Natural killer cell treated with Interleukin-12 subunit alpha and Interleukin-12 subunit beta and Interleukin-15 and Interleukin-18, amount 100 ng/mL, for 72 hours (primary cell): ENCODE results near the gene ATP6V0E1. TPM values are rescaled to one million over a fixed set of nuclear protein-coding genes. Genes with fewer than 3 reads are reported as not detected.
"Not testable (repeated sequence)": the region's sequence is repeated elsewhere in the genome, so short reads cannot be mapped to it uniquely, and the experiment has no call there.

Experiments
- ATAC-seq, 2 donors: fragments of 150-1000 bp; cut with Tn5 transposase in 1 of 2; sonication (Bioruptor Pico), chemical (Tn5 transposase) in 1 of 2; 2 replicates each; pipeline ENCODE4 v1.10.0; 2021
- DNase-seq: peaks from one replicate; pipeline ENCODE4 v3.0.0; 2022; ENCODE audit warnings: low spot score
- H3K27ac Mint-ChIP-seq, 2 donors: 1 replicate in 1 of 2; 2 replicates in 1 of 2; pipeline ENCODE4 v1.8.0; 2022; ENCODE audit warnings: mixed read lengths in 2 of 2, mild to moderate bottlenecking in 1 of 2, moderate library complexity in 1 of 2
- H3K27me3 Mint-ChIP-seq, 2 donors: 1 replicate in 1 of 2; 2 replicates in 1 of 2; pipeline ENCODE4 v1.8.0; 2022; ENCODE audit warnings: mixed read lengths in 2 of 2
- H3K36me3 Mint-ChIP-seq: one replicate; pipeline ENCODE4 v1.8.0; 2022; ENCODE audit warnings: mixed read lengths
- H3K4me1 Mint-ChIP-seq, 2 donors: 1 replicate in 1 of 2; 2 replicates in 1 of 2; pipeline ENCODE4 v1.8.0; 2022; ENCODE audit warnings: low read depth in 2 of 2, mixed read lengths in 2 of 2, mild to moderate bottlenecking in 1 of 2
- H3K4me3 Mint-ChIP-seq: one replicate; pipeline ENCODE4 v1.8.0; 2022; ENCODE audit warnings: mixed read lengths
- H3K9me3 Mint-ChIP-seq: 2 replicates; pipeline ENCODE4 v1.8.0; 2022; ENCODE audit warnings: mixed read lengths
- total RNA-seq, 2 donors: library from RNA; stranded (reverse); gene quantifications; one replicate each; pipeline ENCODE4 v1.2.3, GENCODE V29; 2022

Gene ATP6V0E1
- total RNA-seq, 2 donors from 2014 or later = 150 to 214 TPM

DNA sequence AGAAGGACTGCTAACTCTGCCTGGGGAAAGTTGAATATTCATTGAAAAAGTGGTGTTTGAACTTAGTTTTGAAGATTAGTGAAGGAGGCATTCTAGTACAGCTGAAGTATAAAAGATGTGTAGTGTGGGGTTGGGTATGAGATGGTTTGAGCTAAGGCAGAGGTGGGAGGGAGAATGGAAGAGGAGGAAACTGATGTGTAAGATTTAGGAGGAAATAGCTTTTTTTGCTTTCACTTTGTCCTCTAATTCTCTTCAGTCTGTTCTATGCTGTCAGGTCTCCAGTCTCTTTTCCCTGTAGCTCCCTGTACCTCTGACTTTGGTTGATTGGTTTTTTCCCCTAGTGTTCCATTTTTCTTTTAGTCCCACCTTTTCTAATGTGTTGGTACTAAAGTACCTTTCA lies 81.6 kb downstream of the ATP6V0E1 start:
- ATAC-seq (peak in 1 of 2 donors; percentile 54), DNase-seq (no peak)
- Mint-ChIP-seq H3K4me3 (peak overlapping the region; percentile 75), H3K27me3 (no peaks in the 10 kb centered on the region), H3K9me3 (no peaks in the 10 kb centered on the region), H3K27ac (peak overlapping the region; percentile 62 to 76), H3K36me3 (no peaks in the 10 kb centered on the region), H3K4me1 (peaks cover 28 to 37% of the 10 kb centered on the region in 2 donors)

GRCh38 chr5:173069671-173070070 lies 86.1 kb downstream of the ATP6V0E1 start:
- H3K36me3 Mint-ChIP-seq = no peaks in the 10 kb centered on the region
- peak overlapping the region in 1 of 2 donors; percentile 20 for H3K27ac Mint-ChIP-seq
- DNase-seq (no peak), ATAC-seq (no peak)
- peaks cover 27 to 39% of the 10 kb centered on the region in 2 donors for H3K4me1 Mint-ChIP-seq
- no peaks in the 10 kb centered on the region for H3K9me3 Mint-ChIP-seq
- no peaks in the 10 kb centered on the region for H3K27me3 Mint-ChIP-seq
- no peak overlapping the region for H3K4me3 Mint-ChIP-seq

DNA sequence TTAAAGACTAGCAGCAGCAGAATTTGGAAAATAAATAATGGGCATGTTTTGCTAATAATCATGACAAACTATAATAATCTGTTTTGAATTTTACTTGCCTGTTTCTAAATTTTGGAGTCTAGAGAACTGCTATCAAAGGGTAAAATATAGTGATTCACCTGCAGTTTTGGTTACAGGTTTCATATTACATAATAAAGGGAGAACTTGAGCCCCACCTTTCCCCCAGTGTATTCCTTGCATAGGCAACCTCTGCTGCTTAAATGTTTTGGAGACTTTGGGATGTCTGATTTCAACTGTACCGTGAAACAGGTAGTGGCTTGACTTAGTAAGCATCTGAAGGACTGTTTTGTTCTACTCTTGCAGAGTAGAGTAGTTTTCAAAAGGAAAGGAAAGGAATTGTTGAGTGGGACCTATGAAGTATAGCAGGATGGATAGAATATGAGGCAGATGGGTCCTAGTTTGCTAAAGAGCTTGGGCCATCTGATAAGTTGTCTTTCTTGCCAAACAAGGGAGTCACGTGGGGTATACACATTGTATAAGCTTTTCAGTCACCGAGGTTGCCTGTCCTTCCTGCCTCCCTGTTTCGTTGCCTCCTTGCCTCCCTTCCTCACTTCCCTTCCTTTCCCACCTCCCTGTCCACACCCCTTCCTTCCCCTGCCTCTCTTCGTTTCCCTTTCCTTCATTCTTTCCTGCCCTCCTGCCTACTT lies 91.7 kb downstream of the ATP6V0E1 start:
- no peaks in the 10 kb centered on the region for H3K27me3 Mint-ChIP-seq
- H3K27ac Mint-ChIP-seq = no peak overlapping the region
- H3K4me3 Mint-ChIP-seq = no peak overlapping the region
- no peak for DNase-seq
- ATAC-seq = no peak
- H3K4me1 Mint-ChIP-seq = peaks cover 17 to 29% of the 10 kb centered on the region in 2 donors
- no peaks in the 10 kb centered on the region for H3K9me3 Mint-ChIP-seq
- no peaks in the 10 kb centered on the region for H3K36me3 Mint-ChIP-seq

GRCh38 chr5:173075970-173076369 lies 92.4 kb downstream of the ATP6V0E1 start:
- ATAC-seq (no peak), DNase-seq (no peak)
- no peak overlapping the region for H3K27ac Mint-ChIP-seq
- peaks cover 15 to 25% of the 10 kb centered on the region in 2 donors for H3K4me1 Mint-ChIP-seq
- no peaks in the 10 kb centered on the region for H3K27me3 Mint-ChIP-seq
- H3K9me3 Mint-ChIP-seq = no peaks in the 10 kb centered on the region
- H3K36me3 Mint-ChIP-seq = no peaks in the 10 kb centered on the region
- no peak overlapping the region for H3K4me3 Mint-ChIP-seq

GRCh38 chr5:173076471-173076870 lies 92.9 kb downstream of the ATP6V0E1 start:
- H3K36me3 Mint-ChIP-seq, DNase-seq, H3K9me3 Mint-ChIP-seq, H3K27ac Mint-ChIP-seq, ATAC-seq, H3K4me3 Mint-ChIP-seq, H3K27me3 Mint-ChIP-seq: not testable (repeated sequence)
- peaks cover 16 to 23% of the 10 kb centered on the region in 2 donors for H3K4me1 Mint-ChIP-seq

DNA sequence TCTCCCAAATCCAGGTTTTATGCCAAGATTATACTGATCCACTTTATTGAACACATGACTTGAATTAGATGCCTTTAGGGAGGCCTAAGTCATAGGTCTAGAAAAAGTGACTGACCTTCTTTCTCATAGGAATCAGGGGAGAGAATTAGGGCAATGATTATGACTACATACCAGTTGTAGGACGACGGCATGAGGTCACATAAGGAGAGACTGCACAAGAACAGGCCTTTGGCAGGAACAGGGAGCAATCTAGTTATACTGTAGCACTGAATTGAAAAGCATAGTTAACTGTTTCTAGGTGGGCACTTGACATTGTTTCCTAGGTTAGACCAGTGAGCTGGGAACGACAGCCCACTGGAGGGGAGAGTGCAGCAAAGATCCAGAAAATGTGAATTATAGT lies 95.3 kb downstream of the ATP6V0E1 start:
- Mint-ChIP-seq H3K4me1 (peaks cover 12 to 17% of the 10 kb centered on the region in 2 donors), H3K27ac (no peak overlapping the region)

More for the DNA sequence above, 95.3 kb downstream of the ATP6V0E1 start:
- no peaks in the 10 kb centered on the region for H3K9me3 Mint-ChIP-seq
- ATAC-seq (no peak), DNase-seq (no peak)
- no peaks in the 10 kb centered on the region for H3K27me3 Mint-ChIP-seq
- no peaks in the 10 kb centered on the region for H3K36me3 Mint-ChIP-seq
- no peak overlapping the region for H3K4me3 Mint-ChIP-seq

Other genes starting within 250 kb of the ATP6V0E1 start
- 10 to 100 TPM; 12.4 to 13.6 TPM for gene DUSP1, start 212.6 kb upstream of the ATP6V0E1 start, total RNA-seq
- 10 to 100 TPM; 50.8 to 51.4 TPM for gene ERGIC1, start 149.5 kb upstream of the ATP6V0E1 start, total RNA-seq
- 10 to 100 TPM; 41.5 to 47.3 TPM for gene RPL26L1, start 24.3 kb upstream of the ATP6V0E1 start, total RNA-seq
- 10 to 100 TPM in 1 of 2 donors, 1 to 10 TPM in 1; 9.8 to 16.5 TPM for gene CREBRF, start 72.6 kb downstream of the ATP6V0E1 start, total RNA-seq
- 10 to 100 TPM; 17.4 to 18.0 TPM for gene BNIP1, start 160.8 kb downstream of the ATP6V0E1 start, total RNA-seq